SK-N-SH (cell line): ENCODE data around the gene TMEM30A.

Experiments
- CHD2 ChIP-seq: fragments of 150-350 bp; IDR thresholded peaks from 2 replicates; pipeline ENCODE4 v1.6.1; 2018; ENCODE audit warnings: low read length; ENCODE audit not compliant: partially characterized antibody
- POLR2AphosphoS5 ChIP-seq: IDR thresholded peaks from 2 replicates; pipeline ENCODE4 v1.6.1; 2012; ENCODE audit warnings: low read depth, low read length
- USF1 ChIP-seq: IDR thresholded peaks from 2 replicates; pipeline ENCODE4 v1.4.0; 2012; ENCODE audit warnings: low read depth, borderline replicate concordance
- TF ChIP-seq, protein P1 (sequence below): IDR thresholded peaks from 2 replicates; pipeline ENCODE4 v1.6.1; 2012; ENCODE audit warnings: mild to moderate bottlenecking, low read depth, low read length, moderate library complexity
- TF ChIP-seq, protein P2 (sequence below): IDR thresholded peaks from 2 replicates; pipeline ENCODE4; 2012
- TF ChIP-seq, protein P3 (sequence below): fragments of 200-600 bp; sonication (generic); IDR thresholded peaks from 2 replicates; pipeline ENCODE4 v1.6.1; 2017; ENCODE audit warnings: antibody characterized with exemption, mild to moderate bottlenecking, moderate library complexity

GRCh38 chr6:75257343-75258087 is 27.1 kb downstream of the TMEM30A start:
- TF ChIP-seq, protein P1, sequence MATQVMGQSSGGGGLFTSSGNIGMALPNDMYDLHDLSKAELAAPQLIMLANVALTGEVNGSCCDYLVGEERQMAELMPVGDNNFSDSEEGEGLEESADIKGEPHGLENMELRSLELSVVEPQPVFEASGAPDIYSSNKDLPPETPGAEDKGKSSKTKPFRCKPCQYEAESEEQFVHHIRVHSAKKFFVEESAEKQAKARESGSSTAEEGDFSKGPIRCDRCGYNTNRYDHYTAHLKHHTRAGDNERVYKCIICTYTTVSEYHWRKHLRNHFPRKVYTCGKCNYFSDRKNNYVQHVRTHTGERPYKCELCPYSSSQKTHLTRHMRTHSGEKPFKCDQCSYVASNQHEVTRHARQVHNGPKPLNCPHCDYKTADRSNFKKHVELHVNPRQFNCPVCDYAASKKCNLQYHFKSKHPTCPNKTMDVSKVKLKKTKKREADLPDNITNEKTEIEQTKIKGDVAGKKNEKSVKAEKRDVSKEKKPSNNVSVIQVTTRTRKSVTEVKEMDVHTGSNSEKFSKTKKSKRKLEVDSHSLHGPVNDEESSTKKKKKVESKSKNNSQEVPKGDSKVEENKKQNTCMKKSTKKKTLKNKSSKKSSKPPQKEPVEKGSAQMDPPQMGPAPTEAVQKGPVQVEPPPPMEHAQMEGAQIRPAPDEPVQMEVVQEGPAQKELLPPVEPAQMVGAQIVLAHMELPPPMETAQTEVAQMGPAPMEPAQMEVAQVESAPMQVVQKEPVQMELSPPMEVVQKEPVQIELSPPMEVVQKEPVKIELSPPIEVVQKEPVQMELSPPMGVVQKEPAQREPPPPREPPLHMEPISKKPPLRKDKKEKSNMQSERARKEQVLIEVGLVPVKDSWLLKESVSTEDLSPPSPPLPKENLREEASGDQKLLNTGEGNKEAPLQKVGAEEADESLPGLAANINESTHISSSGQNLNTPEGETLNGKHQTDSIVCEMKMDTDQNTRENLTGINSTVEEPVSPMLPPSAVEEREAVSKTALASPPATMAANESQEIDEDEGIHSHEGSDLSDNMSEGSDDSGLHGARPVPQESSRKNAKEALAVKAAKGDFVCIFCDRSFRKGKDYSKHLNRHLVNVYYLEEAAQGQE = no peak
- TF ChIP-seq CHD2 (no peak), POLR2AphosphoS5 (no peak), USF1 (no peak)
- TF ChIP-seq, protein P2, sequence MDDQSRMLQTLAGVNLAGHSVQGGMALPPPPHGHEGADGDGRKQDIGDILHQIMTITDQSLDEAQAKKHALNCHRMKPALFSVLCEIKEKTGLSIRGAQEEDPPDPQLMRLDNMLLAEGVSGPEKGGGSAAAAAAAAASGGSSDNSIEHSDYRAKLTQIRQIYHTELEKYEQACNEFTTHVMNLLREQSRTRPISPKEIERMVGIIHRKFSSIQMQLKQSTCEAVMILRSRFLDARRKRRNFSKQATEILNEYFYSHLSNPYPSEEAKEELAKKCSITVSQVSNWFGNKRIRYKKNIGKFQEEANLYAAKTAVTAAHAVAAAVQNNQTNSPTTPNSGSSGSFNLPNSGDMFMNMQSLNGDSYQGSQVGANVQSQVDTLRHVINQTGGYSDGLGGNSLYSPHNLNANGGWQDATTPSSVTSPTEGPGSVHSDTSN = no peak
- TF ChIP-seq, protein P3, sequence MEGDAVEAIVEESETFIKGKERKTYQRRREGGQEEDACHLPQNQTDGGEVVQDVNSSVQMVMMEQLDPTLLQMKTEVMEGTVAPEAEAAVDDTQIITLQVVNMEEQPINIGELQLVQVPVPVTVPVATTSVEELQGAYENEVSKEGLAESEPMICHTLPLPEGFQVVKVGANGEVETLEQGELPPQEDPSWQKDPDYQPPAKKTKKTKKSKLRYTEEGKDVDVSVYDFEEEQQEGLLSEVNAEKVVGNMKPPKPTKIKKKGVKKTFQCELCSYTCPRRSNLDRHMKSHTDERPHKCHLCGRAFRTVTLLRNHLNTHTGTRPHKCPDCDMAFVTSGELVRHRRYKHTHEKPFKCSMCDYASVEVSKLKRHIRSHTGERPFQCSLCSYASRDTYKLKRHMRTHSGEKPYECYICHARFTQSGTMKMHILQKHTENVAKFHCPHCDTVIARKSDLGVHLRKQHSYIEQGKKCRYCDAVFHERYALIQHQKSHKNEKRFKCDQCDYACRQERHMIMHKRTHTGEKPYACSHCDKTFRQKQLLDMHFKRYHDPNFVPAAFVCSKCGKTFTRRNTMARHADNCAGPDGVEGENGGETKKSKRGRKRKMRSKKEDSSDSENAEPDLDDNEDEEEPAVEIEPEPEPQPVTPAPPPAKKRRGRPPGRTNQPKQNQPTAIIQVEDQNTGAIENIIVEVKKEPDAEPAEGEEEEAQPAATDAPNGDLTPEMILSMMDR = no peak
